HepG2 (cell line): ENCODE measurements around the gene ZFYVE21.

Experiments used
- ATM ChIP-seq: fragments of 450-650 bp; IDR thresholded peaks from 2 replicates; pipeline ENCODE4 v1.7.1; 2017; ENCODE audit warnings: mild to moderate bottlenecking, borderline replicate concordance
- ELK4 ChIP-seq: sonication (generic); formaldehyde crosslinking; IDR thresholded peaks from 2 replicates; pipeline ENCODE4 v1.9.0; 2021; ENCODE audit warnings: missing genetic modification reagents, borderline replicate concordance
- EP300 ChIP-seq, 3 experiments: sonication (generic) in 1 of 3; formaldehyde crosslinking in 1 of 3; IDR thresholded peaks; 2 replicates each; pipeline versions ENCODE4 v1.5.1 to v1.6.1; 2011 to 2020; ENCODE audit warnings: low read depth in 2 of 3, low read length in 2 of 3, borderline replicate concordance in 1 of 3, improper control_type of control experiment in 1 of 3, mild to moderate bottlenecking in 1 of 3, missing genetic modification reagents in 1 of 3, moderate library complexity in 1 of 3
- SMARCC2 ChIP-seq: fragments of 450-650 bp; IDR thresholded peaks from 2 replicates; pipeline ENCODE4 v1.6.1; 2017; ENCODE audit warnings: antibody characterized with exemption, mild to moderate bottlenecking
- THYN1 ChIP-seq: sonication (generic); formaldehyde crosslinking; IDR thresholded peaks from 2 replicates; pipeline ENCODE4 v1.8.1; 2023; ENCODE audit warnings: low read depth, mild to moderate bottlenecking, moderate library complexity, missing genetic modification reagents, borderline replicate concordance
- ZNF614 ChIP-seq: IDR thresholded peaks from 2 replicates; pipeline ENCODE4 v1.6.1; 2018; ENCODE audit warnings: missing biosample characterization, missing genetic modification reagents, inconsistent platforms, borderline replicate concordance
- TF ChIP-seq, protein P1 (sequence below): sonication (generic); formaldehyde crosslinking; conservative IDR thresholded peaks from 2 replicates; pipeline ENCODE4 v1.8.0; 2022; ENCODE audit warnings: low read depth, missing genetic modification reagents

DNA sequence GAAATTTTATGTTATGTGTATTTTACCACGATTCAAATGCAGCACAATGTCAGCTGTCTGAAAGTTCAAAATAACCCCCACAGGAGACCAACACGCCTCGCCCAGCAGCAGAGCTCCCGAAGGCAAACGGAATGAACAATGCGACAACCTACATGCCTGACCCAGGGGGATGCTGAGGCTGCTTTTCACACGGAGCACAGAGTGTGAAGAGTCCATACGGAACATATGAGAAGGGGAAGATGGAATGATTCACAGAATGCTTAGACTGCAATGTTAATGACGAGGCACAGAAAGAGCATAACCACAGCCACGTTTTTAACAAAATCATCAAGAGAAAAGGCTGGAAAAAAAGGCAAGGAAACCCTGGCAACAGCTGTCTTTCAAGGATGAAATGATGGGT lies 22.6 kb downstream of the ZFYVE21 start:
- no peak for TF ChIP-seq ZNF614 (CRISPR knock-in tag)
- TF ChIP-seq EP300 (IDR thresholded peaks at IDR 0.05; ENCODE audit: low read depth in 2 of 2, low read length in 2 of 2), result no peak
- TF ChIP-seq EP300 (CRISPR knock-in tag; IDR thresholded peaks at IDR 0.05; ENCODE audit: borderline replicate concordance), result no peak
- no peak for TF ChIP-seq ATM
- no peak for TF ChIP-seq SMARCC2
- TF ChIP-seq THYN1 (CRISPR knock-in tag), result no peak
- TF ChIP-seq, protein P1, sequence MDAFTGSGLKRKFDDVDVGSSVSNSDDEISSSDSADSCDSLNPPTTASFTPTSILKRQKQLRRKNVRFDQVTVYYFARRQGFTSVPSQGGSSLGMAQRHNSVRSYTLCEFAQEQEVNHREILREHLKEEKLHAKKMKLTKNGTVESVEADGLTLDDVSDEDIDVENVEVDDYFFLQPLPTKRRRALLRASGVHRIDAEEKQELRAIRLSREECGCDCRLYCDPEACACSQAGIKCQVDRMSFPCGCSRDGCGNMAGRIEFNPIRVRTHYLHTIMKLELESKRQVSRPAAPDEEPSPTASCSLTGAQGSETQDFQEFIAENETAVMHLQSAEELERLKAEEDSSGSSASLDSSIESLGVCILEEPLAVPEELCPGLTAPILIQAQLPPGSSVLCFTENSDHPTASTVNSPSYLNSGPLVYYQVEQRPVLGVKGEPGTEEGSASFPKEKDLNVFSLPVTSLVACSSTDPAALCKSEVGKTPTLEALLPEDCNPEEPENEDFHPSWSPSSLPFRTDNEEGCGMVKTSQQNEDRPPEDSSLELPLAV, result no peak
- TF ChIP-seq ELK4 (CRISPR knock-in tag), result no peak
